Astrocyte (in vitro differentiated cells and primary cell): ENCODE results near the gene RNF44.

ENCODE experiments used
- CTCF ChIP-seq: IDR thresholded peaks from 2 replicates; pipeline ENCODE4 v1.5.1; 2011; ENCODE audit warnings: low read depth, mild to moderate bottlenecking, inconsistent platforms, low read length, moderate library complexity; ENCODE audit not compliant: insufficient read depth
- EZH2 ChIP-seq: IDR thresholded peaks from 2 replicates; pipeline ENCODE4 v1.6.1; 2012; ENCODE audit warnings: mild to moderate bottlenecking, low read length, inconsistent platforms; ENCODE audit not compliant: insufficient read depth

GRCh38 chr5:176548967-176549444 lies 11.8 kb upstream of the RNF44 start, which contains the start of gene CDHR2:
- TF ChIP-seq CTCF (no peak), EZH2 (no peak)
